Measurements from ENCODE around the gene CASKIN2.
"Not testable (repeated sequence)": the region's sequence is repeated elsewhere in the genome, so short reads cannot be mapped to it uniquely, and the experiment has no call there.

- TF ChIP-seq CTCF, POLR2A (IDR thresholded peaks at IDR 0.05): not testable (repeated sequence)
Observed at GRCh38 chr17:75477490-75477862, 37.9 kb downstream of the CASKIN2 start.

Measured in heart left ventricle (tissue), 13 donors.